Naive thymus-derived CD4-positive, alpha-beta T cell (primary cell): ENCODE measurements around the gene ESRRB. TPM values are rescaled to one million over a fixed set of nuclear protein-coding genes. Genes with fewer than 3 reads are reported as not detected.

Experiments
- ATAC-seq: fragments of 150-1000 bp; cut with Tn5 transposase; 2 replicates; pipeline ENCODE4 v1.10.0; 2021; ENCODE audit warnings: mild to moderate bottlenecking, moderate library complexity
- CTCF ChIA-PET: fragments of 350-600 bp; sonication (Branson Sonifier 250); formaldehyde crosslinking; loops from one replicate; lab custom pipeline; 2021; ENCODE audit warnings: antibody characterized with exemption; lab: Charles Lee
- POLR2A ChIA-PET: fragments of 350-600 bp; sonication (Branson Sonifier 250); formaldehyde crosslinking; loops from one replicate; lab custom pipeline; 2021; ENCODE audit warnings: antibody characterized with exemption, inconsistent platforms; lab: Charles Lee
- DNase-seq, 9 donors: peaks; one replicate each; pipeline versions ENCODE4 v3.0.0 to v3.0.0-alpha.2; 2020 to 2022; ENCODE audit warnings: mixed read lengths in 1 of 9
- H3K27ac ChIP-seq: one replicate; pipeline ENCODE4 v1.7.0; 2013; ENCODE audit warnings: mild to moderate bottlenecking, low read depth, low read length, moderate library complexity
- H3K27me3 ChIP-seq, 2 donors: one replicate each; pipeline ENCODE4 v1.7.0; 2013; ENCODE audit warnings: low read length in 2 of 2, mild to moderate bottlenecking in 2 of 2, moderate library complexity in 2 of 2; ENCODE audit not compliant: control insufficient read depth in 2 of 2, insufficient read depth in 2 of 2
- H3K36me3 ChIP-seq, 3 experiments: 1 replicate in 2 of 3; 2 replicates in 1 of 3; pipeline ENCODE4 v1.7.0; 2013; ENCODE audit warnings: low read length in 3 of 3, mild to moderate bottlenecking in 3 of 3, moderate library complexity in 1 of 3; ENCODE audit not compliant: insufficient read depth in 3 of 3, control insufficient read depth in 2 of 3
- H3K4me1 ChIP-seq, 2 donors: one replicate each; pipeline ENCODE4 v1.7.0; 2013; ENCODE audit warnings: low read length in 2 of 2, mild to moderate bottlenecking in 2 of 2, moderate library complexity in 1 of 2; ENCODE audit not compliant: control insufficient read depth in 2 of 2, insufficient read depth in 2 of 2
- H3K4me3 ChIP-seq: 2 replicates; pipeline ENCODE4 v1.7.0; 2013; ENCODE audit warnings: mild to moderate bottlenecking, low read length
- H3K9me3 ChIP-seq, 3 experiments: 1 replicate in 2 of 3; 2 replicates in 1 of 3; pipeline ENCODE4 v1.7.0; 2013; ENCODE audit warnings: low read length in 3 of 3; ENCODE audit not compliant: control insufficient read depth in 2 of 3
- H3K27ac Mint-ChIP-seq, 9 donors: one replicate each; pipeline ENCODE4 v1.8.0; 2020 to 2022; ENCODE audit warnings: mixed read lengths in 9 of 9, mild to moderate bottlenecking in 8 of 9, moderate library complexity in 5 of 9, inconsistent platforms in 2 of 9
- H3K27me3 Mint-ChIP-seq, 5 donors: one replicate each; pipeline ENCODE4 v1.8.0; 2021 to 2022; ENCODE audit warnings: mixed read lengths in 5 of 5, mild to moderate bottlenecking in 1 of 5
- H3K36me3 Mint-ChIP-seq, 5 donors: one replicate each; pipeline ENCODE4 v1.8.0; 2020 to 2022; ENCODE audit warnings: mixed read lengths in 5 of 5, mild to moderate bottlenecking in 3 of 5, inconsistent platforms in 1 of 5
- H3K4me1 Mint-ChIP-seq, 7 donors: one replicate each; pipeline ENCODE4 v1.8.0; 2020 to 2022; ENCODE audit warnings: mixed read lengths in 7 of 7, mild to moderate bottlenecking in 3 of 7, inconsistent platforms in 1 of 7
- H3K4me3 Mint-ChIP-seq, 10 donors: one replicate each; pipeline ENCODE4 v1.8.0; 2020 to 2022; ENCODE audit warnings: mild to moderate bottlenecking in 10 of 10, mixed read lengths in 10 of 10, moderate library complexity in 6 of 10, inconsistent platforms in 2 of 10
- H3K9me3 Mint-ChIP-seq, 11 donors: one replicate each; pipeline ENCODE4 v1.8.0; 2020 to 2022; ENCODE audit warnings: mixed read lengths in 11 of 11, mild to moderate bottlenecking in 4 of 11, inconsistent platforms in 1 of 11, moderate library complexity in 1 of 11
- intact Hi-C, 2 donors: fragments of 100-400 bp; cut with micrococcal nuclease; formaldehyde crosslinking; loops; one replicate each; pipeline ENCODE4 v1.15.1; 2023
- polyA plus RNA-seq, 2 donors: library from polyadenylated mRNA; unstranded; fragments of 300-500 nt; fragmentation: Illumina TruSeq; gene quantifications; one replicate each; pipeline ENCODE4 v1.2.3, GENCODE V29; 2021
- total RNA-seq, 6 experiments: library from RNA in 5 of 6; stranded (reverse) in 5 of 6; gene quantifications; 1 replicate in 5 of 6; 2 replicates in 1 of 6; pipeline ENCODE4 v1.2.3 and lab custom pipeline; 2021 to 2026

Gene ESRRB
- total and polyA plus RNA-seq, 7 experiments from 2014 or later = 0.16 to 0.48 (median 0.20) TPM; not detected in 4

- Mint-ChIP-seq H3K36me3 (no peaks in the 10 kb centered on the region), H3K9me3 (peaks cover 0 to 2% (median 0%) of the 10 kb centered on the region in 11 donors), H3K27ac (no peak overlapping the region), H3K4me3 (no peak overlapping the region), H3K4me1 (no peaks in the 10 kb centered on the region), H3K27me3 (peaks cover 0 to 14% (median 0%) of the 10 kb centered on the region in 5 donors)
- no peak overlapping the region for H3K4me3 ChIP-seq
- H3K27ac ChIP-seq = no peak overlapping the region
- DNase-seq = no peak
- POLR2A ChIA-PET = no interaction called here
- no peaks in the 10 kb centered on the region for H3K9me3 ChIP-seq
- no peak for ATAC-seq
- no peaks in the 10 kb centered on the region for H3K4me1 ChIP-seq
- no peaks in the 10 kb centered on the region for H3K27me3 ChIP-seq
- no peaks in the 10 kb centered on the region for H3K36me3 ChIP-seq
- intact Hi-C loops = no loop called here
- CTCF ChIA-PET = no interaction called here
These were observed 174.6 kb downstream of the ESRRB start for GRCh38 chr14:76550534-76550933.

GRCh38 chr14:76551116-76551515 is 175.2 kb downstream of the ESRRB start:
- DNase-seq = no peak
- Mint-ChIP-seq H3K9me3 (peaks cover 0 to 2% (median 0%) of the 10 kb centered on the region in 11 donors), H3K4me1 (no peaks in the 10 kb centered on the region), H3K36me3 (no peaks in the 10 kb centered on the region), H3K27me3 (peaks cover 0 to 14% (median 0%) of the 10 kb centered on the region in 5 donors), H3K4me3 (no peak overlapping the region), H3K27ac (no peak overlapping the region)
- no peak overlapping the region for H3K4me3 ChIP-seq
- ChIA-PET CTCF (no interaction called here), POLR2A (no interaction called here)
- H3K27me3 ChIP-seq = no peaks in the 10 kb centered on the region
- ATAC-seq = no peak
- no peaks in the 10 kb centered on the region for H3K4me1 ChIP-seq
- H3K9me3 ChIP-seq = no peaks in the 10 kb centered on the region
- no peaks in the 10 kb centered on the region for H3K36me3 ChIP-seq
- intact Hi-C loops = no loop called here
- no peak overlapping the region for H3K27ac ChIP-seq

Other genes with a start within 250 kb of the ESRRB start
- 10 to 100 TPM; 60.4 to 83.1 (median 66.6) TPM for gene GPATCH2L, start 224.2 kb upstream of the ESRRB start, total RNA-seq
- gene GPATCH2L, start 224.2 kb upstream of the ESRRB start, polyA plus RNA-seq = 10 to 100 TPM in 1 of 2 donors, 1 to 10 TPM in 1; 8.7 to 16.7 TPM